Airway epithelial cell (primary cell): ENCODE results near the gene MAP3K21. TPM values are rescaled to one million over a fixed set of nuclear protein-coding genes. Genes with fewer than 3 reads are reported as not detected.

Source experiments
- total RNA-seq: library from RNA; depleted of rRNA; stranded (reverse); fragments of >200 nt; gene quantifications from 2 replicates; pipeline ENCODE4 v1.2.3, GENCODE V29; 2015

Gene MAP3K21
- 10.6 and 11.1 TPM in 2 replicates for total RNA-seq

GRCh38 chr1:233327651-233328141 lies at the start of gene MAP3K21:
Gene MAP3K21 (plus strand): TSS chr1:233327724. CDS start chr1:233328029, 305 bp downstream.

DNA sequence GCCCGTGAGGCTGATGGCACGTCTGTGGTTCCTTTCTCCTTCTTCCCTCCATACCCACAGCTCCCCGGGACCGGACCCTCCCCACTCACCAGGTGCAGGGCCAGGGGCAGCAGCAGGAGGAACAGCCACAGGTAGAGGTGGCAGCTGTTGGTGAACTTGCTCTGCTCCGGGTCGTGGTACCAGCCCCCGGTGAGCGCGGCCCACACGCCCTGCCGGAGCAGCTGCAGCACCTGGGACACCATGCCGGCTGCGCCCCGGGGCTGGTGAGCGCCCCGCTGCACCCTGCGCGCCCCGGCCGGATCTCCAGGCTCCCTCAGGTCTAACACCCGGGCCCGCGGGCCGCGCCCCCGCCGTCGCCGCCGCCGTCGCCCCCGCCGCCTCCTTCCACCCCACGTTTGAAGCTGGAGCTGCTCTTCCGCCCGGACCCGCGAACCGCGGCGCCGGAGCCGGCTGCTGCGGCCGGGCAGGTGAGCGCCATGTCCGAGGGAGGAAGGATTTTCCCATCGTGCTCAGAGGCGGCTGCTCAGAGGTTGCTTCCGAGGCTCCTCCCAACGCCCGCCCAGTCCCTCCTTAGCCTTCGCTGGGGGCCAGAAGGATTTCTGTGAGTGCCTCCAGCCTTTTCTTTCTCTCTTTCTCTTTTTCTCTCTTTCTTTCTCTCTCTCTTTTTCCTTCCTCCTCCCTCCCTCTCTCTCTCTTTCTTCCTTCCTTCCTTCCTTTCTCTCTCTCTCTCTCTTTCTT lies 32.1 kb upstream of the MAP3K21 start, which contains the start of gene PCNX2:
Gene PCNX2 (minus strand): TSS at position 489 of the 738 bp plus-strand sequence. CDS start 247 bp downstream, at position 242.

Other genes starting within 250 kb of the MAP3K21 start
- gene PCNX2, start 32.0 kb upstream of the MAP3K21 start, total RNA-seq: 12.2 and 13.1 TPM in 2 replicates